Caco-2 (cell line): ENCODE data around the gene CACNB2. TPM values are rescaled to one million over a fixed set of nuclear protein-coding genes. Genes with fewer than 3 reads are reported as not detected.
"Not testable (repeated sequence)": the region's sequence is repeated elsewhere in the genome, so short reads cannot be mapped to it uniquely, and the experiment has no call there.

ENCODE experiments used
- BruUV-seq: library from RNA; stranded (reverse); fragments of 400-500 nt; replicated peaks from 2 replicates; lab custom pipeline; 2021; lab: Mats Ljungman, UMichigan
- CTCF ChIA-PET: fragments of 300-600 bp; sonication (Branson Sonifier 250); formaldehyde crosslinking; loops from one replicate; lab custom pipeline; 2022; ENCODE audit warnings: antibody characterized with exemption; lab: Charles Lee
- POLR2A ChIA-PET: fragments of 300-600 bp; sonication (Branson Sonifier 250); formaldehyde crosslinking; loops from one replicate; lab custom pipeline; 2022; ENCODE audit warnings: antibody characterized with exemption; lab: Charles Lee
- DNase-seq, 2 experiments: peaks; one replicate each; pipeline versions ENCODE4 v3.0.0 to v3.0.0-alpha.2; 2020 to 2022
- H3K27me3 ChIP-seq: replicated peaks from 2 replicates; pipeline ENCODE4 v1.6.0; 2011; ENCODE audit warnings: low read length; ENCODE audit not compliant: control insufficient read depth, insufficient read depth
- H3K36me3 ChIP-seq: 2 replicates; pipeline ENCODE4 v1.5.1; 2011; ENCODE audit warnings: low read length; ENCODE audit not compliant: control insufficient read depth, insufficient read depth
- H3K4me1 ChIP-seq: fragments of 250-450 bp; sonication (Bioruptor Pico); 2 replicates; pipeline ENCODE4 v1.5.1; 2020; ENCODE audit warnings: mild to moderate bottlenecking
- H3K4me3 ChIP-seq: 2 replicates; pipeline ENCODE4 v1.5.1; 2011; ENCODE audit warnings: low read depth, mild to moderate bottlenecking, control low read depth, low read length
- H3K9me3 ChIP-seq: fragments of 250-450 bp; sonication (Bioruptor Pico); 2 replicates; pipeline ENCODE4 v1.5.1; 2020; ENCODE audit warnings: mild to moderate bottlenecking, moderate library complexity
- H3K27ac Mint-ChIP-seq: one replicate; pipeline ENCODE4 v1.8.0; 2022; ENCODE audit warnings: mixed read lengths; ENCODE audit not compliant: unreplicated experiment
- H3K27me3 Mint-ChIP-seq: one replicate; pipeline ENCODE4 v1.8.0; 2022; ENCODE audit warnings: mixed read lengths; ENCODE audit not compliant: insufficient read depth, unreplicated experiment
- H3K36me3 Mint-ChIP-seq: one replicate; pipeline ENCODE4 v1.8.0; 2022; ENCODE audit warnings: mild to moderate bottlenecking, mixed read lengths; ENCODE audit not compliant: insufficient read depth, unreplicated experiment
- H3K4me1 Mint-ChIP-seq: one replicate; pipeline ENCODE4 v1.8.0; 2022; ENCODE audit warnings: low read depth, mixed read lengths; ENCODE audit not compliant: unreplicated experiment
- H3K4me3 Mint-ChIP-seq: one replicate; pipeline ENCODE4 v1.8.0; 2022; ENCODE audit warnings: mild to moderate bottlenecking, moderate library complexity, mixed read lengths; ENCODE audit not compliant: unreplicated experiment
- H3K9me3 Mint-ChIP-seq: one replicate; pipeline ENCODE4 v1.8.0; 2022; ENCODE audit warnings: mixed read lengths; ENCODE audit not compliant: unreplicated experiment
- CTCF ChIP-seq, 2 experiments: fragments of 200-600 bp in 1 of 2; IDR thresholded peaks; 1 replicate in 1 of 2; 2 replicates in 1 of 2; pipeline versions ENCODE4 v1.5.1 to v1.8.0; 2011 to 2022; ENCODE audit warnings: antibody characterized with exemption in 1 of 2, control low read depth in 1 of 2, inconsistent platforms in 1 of 2, low read depth in 1 of 2, low read length in 1 of 2, mild to moderate bottlenecking in 1 of 2, moderate library complexity in 1 of 2; ENCODE audit not compliant: insufficient read depth in 1 of 2, severe bottlenecking in 1 of 2, unreplicated experiment in 1 of 2
- intact Hi-C: fragments of 100-400 bp; cut with micrococcal nuclease; formaldehyde crosslinking; loops from one replicate; pipeline ENCODE4 v1.10.0; 2022; ENCODE audit not compliant: unreplicated experiment
- total RNA-seq: library from RNA; stranded (reverse); gene quantifications from 2 replicates; pipeline ENCODE4 v1.2.3, GENCODE V29; 2022

The CACNB2 gene
- total RNA-seq, 1 experiment from 2014 or later = 0.98 TPM

GRCh38 chr10:18438361-18439126 lies 298.3 kb downstream of the CACNB2 start:
- Mint-ChIP-seq H3K9me3 (no peaks in the 10 kb centered on the region), H3K4me1 (no peaks in the 10 kb centered on the region), H3K27ac (no peak overlapping the region), H3K4me3 (no peak overlapping the region), H3K36me3 (no peaks in the 10 kb centered on the region), H3K27me3 (no peaks in the 10 kb centered on the region)
- no peaks in the 10 kb centered on the region for H3K9me3 ChIP-seq
- no peak overlapping the region for H3K4me3 ChIP-seq
- TF ChIP-seq CTCF (IDR thresholded peaks at IDR 0.05; ENCODE audit: insufficient read depth in 1 of 2, low read depth in 1 of 2, low read length in 1 of 2, severe bottlenecking in 1 of 2, unreplicated experiment in 1 of 2) = no peak
- CTCF ChIA-PET = no interaction called here
- no peaks in the 10 kb centered on the region for H3K4me1 ChIP-seq
- no peaks in the 10 kb centered on the region for H3K27me3 ChIP-seq
- POLR2A ChIA-PET = no interaction called here
- no peak for DNase-seq
- BruUV-seq = no TSS peak
- no peaks in the 10 kb centered on the region for H3K36me3 ChIP-seq
- intact Hi-C loops = no loop called here

DNA sequence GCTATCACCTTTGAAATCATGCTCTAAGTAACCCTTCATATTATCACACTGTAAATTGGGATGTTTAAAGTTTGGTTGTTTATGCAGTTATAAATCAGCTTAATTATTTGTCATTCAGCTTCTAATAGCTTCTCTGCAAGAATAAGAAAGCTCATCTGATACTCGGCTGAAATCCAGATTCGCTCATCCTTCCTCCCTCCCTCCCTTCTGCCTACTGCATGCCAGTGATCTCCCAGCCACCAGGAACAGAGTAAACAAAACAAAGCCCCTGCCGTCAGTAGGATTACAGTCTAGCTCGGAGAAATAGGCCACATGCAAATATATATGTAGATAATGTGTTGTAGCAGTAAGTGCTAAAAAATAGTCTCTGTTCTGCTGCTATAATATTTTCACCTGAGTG lies 299.4 kb downstream of the CACNB2 start:
- Histone ChIP-seq H3K27me3 (no peaks in the 10 kb centered on the region), H3K4me1 (no peaks in the 10 kb centered on the region), H3K9me3 (no peaks in the 10 kb centered on the region), H3K4me3 (no peak overlapping the region), H3K36me3 (no peaks in the 10 kb centered on the region)
- ChIA-PET CTCF (no interaction called here), POLR2A (no interaction called here)
- Mint-ChIP-seq H3K9me3 (no peaks in the 10 kb centered on the region), H3K4me1 (no peaks in the 10 kb centered on the region), H3K36me3 (no peaks in the 10 kb centered on the region), H3K4me3 (no peak overlapping the region), H3K27ac (no peak overlapping the region), H3K27me3 (no peaks in the 10 kb centered on the region)
- intact Hi-C loops = no loop called here
- no peak for TF ChIP-seq CTCF (IDR thresholded peaks at IDR 0.05; ENCODE audit: insufficient read depth in 1 of 2, low read depth in 1 of 2, low read length in 1 of 2, severe bottlenecking in 1 of 2, unreplicated experiment in 1 of 2)
- BruUV-seq = no TSS peak
- DNase-seq = no peak

- DNase-seq, intact Hi-C loops, H3K36me3 Mint-ChIP-seq, H3K4me1 ChIP-seq, H3K4me3 ChIP-seq, H3K27me3 ChIP-seq, H3K4me3 Mint-ChIP-seq, H3K4me1 Mint-ChIP-seq, POLR2A ChIA-PET, H3K27ac Mint-ChIP-seq, CTCF ChIA-PET, H3K9me3 ChIP-seq, H3K9me3 Mint-ChIP-seq, H3K36me3 ChIP-seq, BruUV-seq: not testable (repeated sequence)
- H3K27me3 Mint-ChIP-seq = peaks cover 11% of the 10 kb centered on the region
Observed at GRCh38 chr10:18445635-18446034, 305.4 kb downstream of the CACNB2 start.
